HepG2 (cell line): Measurements from ENCODE around the gene AIF1. TPM values are rescaled to one million over a fixed set of nuclear protein-coding genes. Genes with fewer than 3 reads are reported as not detected.

ENCODE experiments used
- CBFB ChIP-seq: sonication (generic); formaldehyde crosslinking; IDR thresholded peaks from 2 replicates; pipeline ENCODE4 v1.4.0; 2020; ENCODE audit warnings: missing genetic modification reagents
- CERS6 ChIP-seq: sonication (generic); formaldehyde crosslinking; IDR thresholded peaks from 2 replicates; pipeline ENCODE4 v1.5.0; 2020; ENCODE audit warnings: missing genetic modification reagents
- CREB3 ChIP-seq: sonication (generic); formaldehyde crosslinking; IDR thresholded peaks from 2 replicates; pipeline ENCODE4 v1.5.0; 2020; ENCODE audit warnings: missing genetic modification reagents
- DPF2 ChIP-seq: sonication (generic); formaldehyde crosslinking; IDR thresholded peaks from 2 replicates; pipeline ENCODE4 v1.4.0; 2020; ENCODE audit warnings: mild to moderate bottlenecking, low read depth, missing genetic modification reagents, borderline replicate concordance
- GMEB1 ChIP-seq: sonication (generic); formaldehyde crosslinking; IDR thresholded peaks from 2 replicates; pipeline ENCODE4 v1.5.1; 2020; ENCODE audit warnings: missing genetic modification reagents, mild to moderate bottlenecking, borderline replicate concordance
- GPN1 ChIP-seq: sonication (generic); formaldehyde crosslinking; IDR thresholded peaks from 2 replicates; pipeline ENCODE4 v1.5.1; 2020; ENCODE audit warnings: missing genetic modification reagents, borderline replicate concordance
- HMG20B ChIP-seq: conservative IDR thresholded peaks from 2 replicates; pipeline ENCODE4 v1.6.1; 2016; ENCODE audit warnings: missing genetic modification reagents, missing compliant biosample characterization
- HNRNPLL ChIP-seq: fragments of 200-400 bp; formaldehyde crosslinking; IDR thresholded peaks from 2 replicates; pipeline ENCODE4 v1.6.1; 2017; ENCODE audit warnings: mild to moderate bottlenecking, low read depth, low read length; ENCODE audit not compliant: poor library complexity, severe bottlenecking
- JUNB ChIP-seq: sonication (generic); formaldehyde crosslinking; IDR thresholded peaks from 2 replicates; pipeline ENCODE4 v1.8.0; 2022; ENCODE audit warnings: missing genetic modification reagents, mild to moderate bottlenecking, borderline replicate concordance
- MIXL1 ChIP-seq: IDR thresholded peaks from 2 replicates; pipeline ENCODE4 v1.6.1; 2016
- MTERF4 ChIP-seq: sonication (generic); formaldehyde crosslinking; IDR thresholded peaks from 2 replicates; pipeline ENCODE4 v1.8.0; 2023; ENCODE audit warnings: mild to moderate bottlenecking, missing genetic modification reagents
- NFE2L2 ChIP-seq: fragments of 150-350 bp; IDR thresholded peaks from 2 replicates; pipeline ENCODE4 v1.6.1; 2014; ENCODE audit warnings: low read length
- NR2F6 ChIP-seq, 2 experiments: IDR thresholded peaks; 2 replicates each; pipeline ENCODE4 v1.6.1; 2016; ENCODE audit warnings: antibody characterized with exemption in 1 of 2, mild to moderate bottlenecking in 1 of 2
- PREB ChIP-seq: sonication (generic); formaldehyde crosslinking; IDR thresholded peaks from 2 replicates; pipeline ENCODE4 v1.4.0; 2020; ENCODE audit warnings: missing genetic modification reagents
- SP5 ChIP-seq: IDR thresholded peaks from 2 replicates; pipeline ENCODE4 v1.6.1; 2016; ENCODE audit warnings: low read depth, borderline replicate concordance
- SSRP1 ChIP-seq: IDR thresholded peaks from 2 replicates; pipeline ENCODE4 v1.6.1; 2016; ENCODE audit warnings: control low read depth
- UBTF ChIP-seq: sonication (generic); formaldehyde crosslinking; IDR thresholded peaks from 2 replicates; pipeline ENCODE4 v1.4.0; 2020; ENCODE audit warnings: mild to moderate bottlenecking, missing genetic modification reagents
- ZNF589 ChIP-seq: sonication (generic); formaldehyde crosslinking; conservative IDR thresholded peaks from 2 replicates; pipeline ENCODE4 v1.8.0; 2022; ENCODE audit warnings: mild to moderate bottlenecking, moderate library complexity, missing genetic modification reagents
- ZNF691 ChIP-seq: sonication (generic); formaldehyde crosslinking; IDR thresholded peaks from 2 replicates; pipeline ENCODE4 v1.4.0; 2020; ENCODE audit warnings: missing genetic modification reagents, low read depth, mild to moderate bottlenecking, borderline replicate concordance
- ZNF709 ChIP-seq: sonication (generic); formaldehyde crosslinking; IDR thresholded peaks from 2 replicates; pipeline ENCODE4 v1.5.0; 2020; ENCODE audit warnings: mild to moderate bottlenecking, missing genetic modification reagents
- polyA plus RNA-seq, 8 experiments: library from polyadenylated mRNA; depleted of rRNA in 3 of 8; stranded (reverse) in 7 of 8; unstranded in 1 of 8; fragments of >200 nt; fragmentation: Illumina TruSeq in 4 of 8; extraction: Trizol in 4 of 8; gene quantifications; 2 replicates each; pipeline versions ENCODE4 v1.2.1 to v1.2.3, GENCODE V29; 2011 to 2016; ENCODE audit warnings: low read depth in 4 of 8, missing spikeins in 1 of 8, mixed read lengths in 1 of 8; ENCODE audit not compliant: insufficient read depth in 1 of 8
- total RNA-seq, 5 experiments: library from RNA; depleted of rRNA; stranded (reverse); fragments of >200 nt; fragmentation: Illumina TruSeq; extraction: Trizol; gene quantifications; 2 replicates each; pipeline ENCODE4 v1.2.3, GENCODE V29; 2016; ENCODE audit warnings: low read depth in 1 of 5

Gene AIF1
- total and polyA plus RNA-seq, 2 of the 13 experiments (the other 11 are each of a cell fraction or from before 2014, with no cell fraction given) = 1.5 TPM; not detected in 1

GRCh38 chr6:31620586-31621319 is 5.7 kb downstream of the AIF1 start, which contains the start of gene PRRC2A (continued):
- TF ChIP-seq CERS6 (CRISPR knock-in tag) (no peak), JUNB (CRISPR knock-in tag) (no peak), PREB (CRISPR knock-in tag) (no peak), NR2F6 (IDR thresholded peaks at IDR 0.05) (no peak), NR2F6 (CRISPR knock-in tag; IDR thresholded peaks at IDR 0.05) (no peak), ZNF691 (CRISPR knock-in tag) (peak; percentile 68; the same call in 1 of the 2 replicates), DPF2 (CRISPR knock-in tag) (no peak), SSRP1 (CRISPR knock-in tag) (no peak), UBTF (peak; percentile 94), SP5 (0 out of 2 replicates have a peak, but pooled peaks have one; percentile 38), GMEB1 (CRISPR knock-in tag) (no peak), GPN1 (CRISPR knock-in tag) (no peak), MIXL1 (CRISPR knock-in tag) (0 out of 2 replicates have a peak, but pooled peaks have one; percentile 1), MTERF4 (CRISPR knock-in tag) (no peak), HNRNPLL (no peak), NFE2L2 (no peak), CBFB (CRISPR knock-in tag) (peak; percentile 50; the same call in 1 of the 2 replicates), CREB3 (no peak; the same call in 1 of the 2 replicates), ZNF589 (CRISPR knock-in tag) (no peak; the same call in 1 of the 2 replicates), ZNF709 (CRISPR knock-in tag) (no peak; the same call in 1 of the 2 replicates), HMG20B (CRISPR knock-in tag) (0 out of 2 replicates have a peak, but pooled peaks have one; percentile 48)
